ENCODE results near the gene AACS. TPM values are rescaled to one million over a fixed set of nuclear protein-coding genes. Genes with fewer than 3 reads are reported as not detected.

Gene AACS
- total and polyA plus RNA-seq, 2 of the 4 experiments (the other 2 are of a cell fraction), result 22.0 to 24.9 TPM

DNA sequence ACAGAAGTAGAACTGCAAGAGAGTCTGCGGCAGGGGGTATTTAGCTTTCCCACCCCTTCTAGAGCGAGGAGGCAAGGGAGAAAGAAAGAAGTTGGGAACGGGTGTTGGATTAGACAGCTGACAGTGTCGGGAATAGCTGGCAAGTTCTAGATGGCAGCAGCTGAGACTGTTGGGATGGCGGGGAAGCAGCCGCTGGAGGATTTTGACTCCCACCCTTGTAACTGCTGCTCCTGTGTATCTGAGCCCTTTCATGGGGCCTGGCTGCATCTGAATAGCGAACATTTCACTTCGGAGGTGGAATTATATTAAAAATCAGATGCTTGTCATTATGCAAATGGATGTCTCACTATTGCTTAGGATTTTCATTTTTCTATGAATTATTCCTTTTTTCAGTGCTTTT lies 104.6 kb downstream of the AACS start:
- H3K4me2 ChIP-seq (ENCODE audit: low read depth, low read length), result no peak overlapping the region
- H3K36me3 ChIP-seq (ENCODE audit: control insufficient read depth, insufficient read depth, low read length), result no peaks in the 10 kb centered on the region
- no peak overlapping the region for H2BK5ac ChIP-seq (ENCODE audit: low read depth, low read length, poor library complexity, severe bottlenecking)
- TF ChIP-seq MAZ (IDR thresholded peaks at IDR 0.05; ENCODE audit: borderline replicate concordance, low read depth, low read length), result no peak
- TF ChIP-seq BHLHE40 (IDR thresholded peaks at IDR 0.05; ENCODE audit: low read depth, low read length), result no peak
- TF ChIP-seq SMC3 (IDR thresholded peaks at IDR 0.05; ENCODE audit: low read depth, low read length), result no peak
- no peak for TF ChIP-seq RCOR1 (IDR thresholded peaks at IDR 0.05; ENCODE audit: insufficient replicate concordance, low read length)
- TF ChIP-seq, protein P1, sequence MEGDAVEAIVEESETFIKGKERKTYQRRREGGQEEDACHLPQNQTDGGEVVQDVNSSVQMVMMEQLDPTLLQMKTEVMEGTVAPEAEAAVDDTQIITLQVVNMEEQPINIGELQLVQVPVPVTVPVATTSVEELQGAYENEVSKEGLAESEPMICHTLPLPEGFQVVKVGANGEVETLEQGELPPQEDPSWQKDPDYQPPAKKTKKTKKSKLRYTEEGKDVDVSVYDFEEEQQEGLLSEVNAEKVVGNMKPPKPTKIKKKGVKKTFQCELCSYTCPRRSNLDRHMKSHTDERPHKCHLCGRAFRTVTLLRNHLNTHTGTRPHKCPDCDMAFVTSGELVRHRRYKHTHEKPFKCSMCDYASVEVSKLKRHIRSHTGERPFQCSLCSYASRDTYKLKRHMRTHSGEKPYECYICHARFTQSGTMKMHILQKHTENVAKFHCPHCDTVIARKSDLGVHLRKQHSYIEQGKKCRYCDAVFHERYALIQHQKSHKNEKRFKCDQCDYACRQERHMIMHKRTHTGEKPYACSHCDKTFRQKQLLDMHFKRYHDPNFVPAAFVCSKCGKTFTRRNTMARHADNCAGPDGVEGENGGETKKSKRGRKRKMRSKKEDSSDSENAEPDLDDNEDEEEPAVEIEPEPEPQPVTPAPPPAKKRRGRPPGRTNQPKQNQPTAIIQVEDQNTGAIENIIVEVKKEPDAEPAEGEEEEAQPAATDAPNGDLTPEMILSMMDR (conservative IDR thresholded peaks at IDR 0.05; ENCODE audit: low read depth, low read length), result no peak
- TF ChIP-seq CEBPB (IDR thresholded peaks at IDR 0.05; ENCODE audit: low read depth, low read length), result no peak
- no peak for TF ChIP-seq FOS (IDR thresholded peaks at IDR 0.05; ENCODE audit: low read depth, low read length)
- ChIA-PET CTCF (no interaction called here), POLR2A (ENCODE audit: unreplicated experiment) (no interaction called here)
- H3K9me1 ChIP-seq (ENCODE audit: insufficient read depth, low read length), result no peaks in the 10 kb centered on the region
- H2AK9ac ChIP-seq (replicated peaks; ENCODE audit: low read depth, low read length, poor library complexity), result no peak overlapping the region
- H3K14ac ChIP-seq (replicated peaks; ENCODE audit: low read depth, low read length), result no peak overlapping the region
- no peak overlapping the region for H3K23ac ChIP-seq (ENCODE audit: low read depth, low read length)
- no peaks in the 10 kb centered on the region for H3K9me3 ChIP-seq (ENCODE audit: control insufficient read depth, insufficient read depth, low read length)
- no peak overlapping the region for H3K27ac ChIP-seq (ENCODE audit: insufficient read depth, low read length)
- H4K91ac ChIP-seq (ENCODE audit: insufficient read depth, low read depth, low read length), result no peak overlapping the region
- H3K79me1 ChIP-seq (ENCODE audit: low read depth in 1 of 2, low read length in 2 of 2), result no peaks in the 10 kb centered on the region
- H2AFZ ChIP-seq (replicated peaks; ENCODE audit: low read length, poor library complexity), result no peak overlapping the region
- H2BK120ac ChIP-seq (ENCODE audit: low read depth, low read length), result no peak overlapping the region
- no peaks in the 10 kb centered on the region for H3K4me1 ChIP-seq (ENCODE audit: control insufficient read depth, insufficient read depth, low read length)
- H3K56ac ChIP-seq (ENCODE audit: extremely low read depth, insufficient read depth, low read length), result no peak overlapping the region
- 55% methylated on average over 2 of the region's 8 CpGs; no CpG with 5 or more reads in 1 of the 2 experiments for WGBS, 2 experiments (ENCODE audit: extremely low coverage in 2 of 2, insufficient read length in 1 of 2)
- H2AK5ac ChIP-seq (ENCODE audit: low read depth, low read length), result no peak overlapping the region
- DNase-seq, result no peak
- no TSS peak for BruUV-seq (replicated peaks)
- no peak overlapping the region for H4K8ac ChIP-seq (ENCODE audit: low read depth in 2 of 2, low read length in 2 of 2)
- intact Hi-C loops (cut with micrococcal nuclease), result no loop called here
- H2BK15ac ChIP-seq (ENCODE audit: low read depth, low read length), result no peak overlapping the region
- in situ Hi-C loops (cut with MboI; ENCODE audit: low sequenced_read_pairs), result no loop called here
- H3K27me3 ChIP-seq (ENCODE audit: control insufficient read depth, insufficient read depth, low read length), result no peaks in the 10 kb centered on the region
- H3K18ac ChIP-seq (ENCODE audit: low read depth, low read length), result no peak overlapping the region
- no peak overlapping the region for H3K9ac ChIP-seq (ENCODE audit: low read depth, low read length)
- H2BK20ac ChIP-seq (ENCODE audit: low read depth, low read length), result no peak overlapping the region
- H4K5ac ChIP-seq (ENCODE audit: low read depth, low read length), result no peak overlapping the region
- dilution Hi-C loops (cut with HindIII; ENCODE audit: low sequenced_read_pairs, unreplicated experiment), result no loop called here
- ATAC-seq (ENCODE audit: low read depth), result no peak
- H4K20me1 ChIP-seq (ENCODE audit: insufficient read depth, low read length), result no peaks in the 10 kb centered on the region; the same call in 1 of the 2 replicates
- no peak overlapping the region for H3K4ac ChIP-seq (ENCODE audit: low read depth, low read length)
- no peak overlapping the region for H3K4me3 ChIP-seq (ENCODE audit: insufficient read depth, low read depth, low read length)
